Psoas muscle (tissue), 8 donors: ENCODE measurements around the gene HYDIN. TPM values are rescaled to one million over a fixed set of nuclear protein-coding genes. Genes with fewer than 3 reads are reported as not detected.

Experiments used
- ATAC-seq, 4 donors: fragments of 200-7000 bp; cut with Tn5 transposase; one replicate each; pipeline ENCODE4 v1.9.1; 2020; ENCODE audit warnings: moderate library complexity in 3 of 4, mild to moderate bottlenecking in 2 of 4
- DNase-seq, 2 donors: peaks; one replicate each; pipeline ENCODE4 v3.0.0-alpha.2; 2020
- H3K27ac ChIP-seq: fragments of 200-600 bp; one replicate; pipeline ENCODE4 v1.8.0; 2022
- H3K27me3 ChIP-seq, 3 donors: fragments of 200-600 bp in 1 of 3; one replicate each; pipeline versions ENCODE4 v1.6.1 to v1.8.0; 2013 to 2022; ENCODE audit warnings: low read length in 2 of 3, mild to moderate bottlenecking in 2 of 3, moderate library complexity in 1 of 3; ENCODE audit not compliant: insufficient read depth in 3 of 3
- H3K36me3 ChIP-seq, 2 donors: fragments of 200-600 bp in 1 of 2; one replicate each; pipeline versions ENCODE4 v1.6.1 to v1.8.0; 2013 to 2022; ENCODE audit warnings: low read depth in 1 of 2, mild to moderate bottlenecking in 1 of 2, moderate library complexity in 1 of 2; ENCODE audit not compliant: insufficient read depth in 1 of 2
- H3K4me1 ChIP-seq: fragments of 200-600 bp; one replicate; pipeline ENCODE4 v1.8.0; 2022
- H3K4me3 ChIP-seq: fragments of 200-600 bp; one replicate; pipeline ENCODE4 v1.8.0; 2022; ENCODE audit warnings: mild to moderate bottlenecking
- H3K9me3 ChIP-seq: fragments of 200-600 bp; one replicate; pipeline ENCODE4 v1.8.0; 2022
- WGBS, 3 donors: extraction: QIAGEN DNeasy Blood & Tissue Kit; methylation state at CpG; one replicate each; pipeline versions ENCODE4 v1.1.6 to v1.1.7; 2013; 5-methylcytosine and 5-hydroxymethylcytosine counted together
- intact Hi-C, 2 donors: fragments of 100-400 bp; cut with DNase I; formaldehyde crosslinking; loops; one replicate each; pipeline versions ENCODE4 v1.11.0 to v1.14.2; 2022
- polyA plus RNA-seq, 3 donors: library from polyadenylated mRNA; stranded (reverse); fragments of 200-250 nt; gene quantifications; one replicate each; pipeline ENCODE4 v1.2.3, GENCODE V29; 2013
- total RNA-seq, 4 donors: library from RNA; stranded (reverse); fragmentation: NEBNext Ultra II Directional in 2 of 4; extraction: Animal tissue kit (Norgen Biotek cat#: 25700) in 2 of 4; gene quantifications; one replicate each; pipeline versions ENCODE4 v1.2.1 to v1.2.4, GENCODE V29; 2021 to 2023
- TF ChIP-seq, protein P1 (sequence below): fragments of 200-600 bp; IDR thresholded peaks from one replicate; pipeline ENCODE4 v1.8.0; 2022; ENCODE audit warnings: antibody characterized with exemption
- donor health status: healthy with polysubstance abuse.
- donor health status: DM: no; HTN: no; CAD: no; lungs with moderate emphysema.
- donor health status: Bipolar disorder and iron deficiency.
- donor health status: healthy.
- donor health status: DM: yes; HTN: yes; CAD: no.
- donor health status: DM: no; HTN: no; CAD: no.
- donor health status: DM: no; HTN: no; CAD: no.
- donor health status: DM: yes; HTN: yes; CAD: no.

Gene HYDIN
- total and polyA plus RNA-seq, 7 donors: 0.16 to 0.85 (median 0.29) TPM; not detected in 3

DNA sequence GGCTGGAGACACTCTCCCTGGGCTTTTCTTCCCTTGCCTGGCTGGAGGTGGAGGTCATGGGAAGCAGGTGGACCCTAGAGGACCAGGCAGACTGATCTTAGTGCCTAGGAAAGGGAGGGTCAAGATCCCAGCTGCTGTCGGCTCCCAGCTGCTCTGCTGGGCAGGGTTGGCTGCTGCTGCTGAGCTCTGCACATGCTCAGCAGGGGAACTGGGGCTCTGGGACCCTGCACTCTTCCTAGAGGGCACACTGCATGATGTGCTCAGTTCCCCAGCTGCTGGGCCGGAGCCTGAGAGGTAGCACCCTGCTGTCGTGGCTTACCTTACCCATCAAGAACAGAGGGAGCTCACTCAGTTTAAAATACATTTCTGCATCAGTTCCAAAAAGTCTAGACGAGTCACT, 463.9 kb downstream of the HYDIN start:
- DNase-seq: no peak
- no peaks in the 10 kb centered on the region for H3K9me3 ChIP-seq
- no peak for ATAC-seq
- H3K36me3 ChIP-seq: peaks cover 0 to 20% of the 10 kb centered on the region in 2 donors
- TF ChIP-seq, protein P1, sequence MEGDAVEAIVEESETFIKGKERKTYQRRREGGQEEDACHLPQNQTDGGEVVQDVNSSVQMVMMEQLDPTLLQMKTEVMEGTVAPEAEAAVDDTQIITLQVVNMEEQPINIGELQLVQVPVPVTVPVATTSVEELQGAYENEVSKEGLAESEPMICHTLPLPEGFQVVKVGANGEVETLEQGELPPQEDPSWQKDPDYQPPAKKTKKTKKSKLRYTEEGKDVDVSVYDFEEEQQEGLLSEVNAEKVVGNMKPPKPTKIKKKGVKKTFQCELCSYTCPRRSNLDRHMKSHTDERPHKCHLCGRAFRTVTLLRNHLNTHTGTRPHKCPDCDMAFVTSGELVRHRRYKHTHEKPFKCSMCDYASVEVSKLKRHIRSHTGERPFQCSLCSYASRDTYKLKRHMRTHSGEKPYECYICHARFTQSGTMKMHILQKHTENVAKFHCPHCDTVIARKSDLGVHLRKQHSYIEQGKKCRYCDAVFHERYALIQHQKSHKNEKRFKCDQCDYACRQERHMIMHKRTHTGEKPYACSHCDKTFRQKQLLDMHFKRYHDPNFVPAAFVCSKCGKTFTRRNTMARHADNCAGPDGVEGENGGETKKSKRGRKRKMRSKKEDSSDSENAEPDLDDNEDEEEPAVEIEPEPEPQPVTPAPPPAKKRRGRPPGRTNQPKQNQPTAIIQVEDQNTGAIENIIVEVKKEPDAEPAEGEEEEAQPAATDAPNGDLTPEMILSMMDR: no peak
- H3K27ac ChIP-seq: no peak overlapping the region
- 65 to 82% (median 80%) methylated on average over 4 of the region's 4 CpGs for WGBS, 3 donors
- intact Hi-C loops: no loop called here
- H3K4me1 ChIP-seq: peaks cover 34% of the 10 kb centered on the region
- H3K4me3 ChIP-seq: no peak overlapping the region
- H3K27me3 ChIP-seq: no peaks in the 10 kb centered on the region

GRCh38 chr16:70766176-70766575, 464.3 kb downstream of the HYDIN start:
- TF ChIP-seq, protein P1: no peak
- intact Hi-C loops: no loop called here
- WGBS, 3 donors: 79 to 84% (median 81%) methylated on average over 8 of the region's 8 CpGs
- ATAC-seq: no peak
- Histone ChIP-seq H3K9me3 (no peaks in the 10 kb centered on the region), H3K4me1 (peaks cover 29% of the 10 kb centered on the region), H3K4me3 (no peak overlapping the region), H3K27me3 (no peaks in the 10 kb centered on the region), H3K36me3 (peaks cover 0 to 22% of the 10 kb centered on the region in 2 donors), H3K27ac (no peak overlapping the region)
- DNase-seq: no peak

DNA sequence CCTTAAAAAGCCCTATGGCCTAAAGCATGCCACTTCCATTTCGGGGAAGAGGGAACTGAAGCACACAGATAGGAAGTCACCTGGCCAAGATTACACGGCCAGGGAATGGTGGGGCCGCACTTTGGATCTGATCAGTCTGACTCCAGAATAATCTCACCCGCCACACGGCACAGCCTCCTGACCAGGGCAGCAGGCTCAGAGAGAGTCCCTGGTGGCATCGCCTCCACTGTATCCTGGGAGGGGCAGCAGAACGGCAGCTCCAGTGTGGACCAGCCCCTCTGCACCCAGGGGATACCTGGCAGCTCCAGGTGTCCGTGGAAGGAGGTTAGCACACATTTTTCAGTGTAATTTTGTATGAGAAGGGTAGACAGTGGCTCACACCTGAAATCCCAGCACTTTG, 465.0 kb downstream of the HYDIN start:
- TF ChIP-seq, protein P1: no peak
- no peaks in the 10 kb centered on the region for H3K27me3 ChIP-seq
- H3K4me1 ChIP-seq: peaks cover 23% of the 10 kb centered on the region
- no peaks in the 10 kb centered on the region for H3K9me3 ChIP-seq
- H3K4me3 ChIP-seq: no peak overlapping the region
- H3K27ac ChIP-seq: no peak overlapping the region
- ATAC-seq (no peak), DNase-seq (no peak)
- intact Hi-C loops: no loop called here
- H3K36me3 ChIP-seq: peaks cover 0 to 27% of the 10 kb centered on the region in 2 donors
- 93 to 94% (median 94%) methylated on average over 8 of the region's 8 CpGs for WGBS, 3 donors

DNA sequence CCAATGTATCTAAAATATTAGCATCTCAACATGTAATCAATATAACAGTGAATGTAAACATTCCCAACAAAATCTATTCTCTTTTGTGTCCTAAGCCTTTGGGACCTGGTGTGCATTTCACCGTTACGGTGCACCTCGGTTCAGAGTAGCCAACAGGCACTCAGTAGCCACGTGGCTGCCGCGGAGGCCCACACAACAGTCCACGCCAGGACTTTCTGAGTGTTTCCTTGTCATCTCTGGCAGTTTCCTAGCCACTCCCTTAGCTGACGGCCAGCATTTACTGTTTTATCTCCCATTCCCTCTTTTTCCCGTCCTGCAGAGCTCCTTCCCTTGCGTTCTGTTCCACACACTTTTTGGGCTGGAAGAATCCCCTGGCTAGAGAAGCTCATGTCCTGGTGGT, 465.9 kb downstream of the HYDIN start:
- intact Hi-C loops: no loop called here
- 91 to 94% (median 94%) methylated on average over 10 of the region's 10 CpGs for WGBS, 3 donors
- DNase-seq (no peak), ATAC-seq (no peak)
- Histone ChIP-seq H3K27ac (no peak overlapping the region), H3K4me3 (no peak overlapping the region), H3K27me3 (no peaks in the 10 kb centered on the region), H3K4me1 (peaks cover 17% of the 10 kb centered on the region), H3K9me3 (no peaks in the 10 kb centered on the region), H3K36me3 (peaks cover 0 to 35% of the 10 kb centered on the region in 2 donors)
- TF ChIP-seq, protein P1: no peak

DNA sequence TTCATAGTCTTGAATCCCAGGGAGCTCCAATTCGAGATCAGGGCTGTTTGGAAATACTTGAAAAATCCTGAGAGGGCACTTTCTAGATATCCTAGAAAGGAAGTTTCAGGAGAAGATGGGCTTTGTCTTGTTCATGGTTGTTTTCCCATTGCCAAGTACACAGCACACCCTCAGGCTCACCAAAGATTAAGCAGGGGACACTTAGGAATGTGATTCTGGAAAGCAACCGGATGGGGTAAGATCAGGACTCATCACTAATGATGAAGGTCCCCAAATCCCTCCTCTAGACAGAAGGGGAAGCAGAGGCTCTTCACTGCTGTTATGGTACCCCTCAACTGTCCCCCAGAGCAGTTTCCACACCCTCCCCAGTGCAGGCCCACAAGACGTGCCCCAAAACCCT, 470.3 kb downstream of the HYDIN start:
- TF ChIP-seq, protein P1: no peak
- Histone ChIP-seq H3K27ac (no peak overlapping the region), H3K27me3 (no peaks in the 10 kb centered on the region), H3K4me3 (no peak overlapping the region), H3K4me1 (no peaks in the 10 kb centered on the region), H3K36me3 (peaks cover 0 to 58% of the 10 kb centered on the region in 2 donors), H3K9me3 (no peaks in the 10 kb centered on the region)
- 74 to 83% (median 75%) methylated on average over 3 of the region's 3 CpGs for WGBS, 3 donors
- no peak for DNase-seq
- intact Hi-C loops: no loop called here
- no peak for ATAC-seq
